H1 (cell line): ENCODE measurements around the gene RTEL1. TPM values are rescaled to one million over a fixed set of nuclear protein-coding genes. Genes with fewer than 3 reads are reported as not detected.

Experiments used
- CTCF ChIA-PET: fragments of 300-600 bp; sonication (Branson Sonifier 250); formaldehyde crosslinking; loops from one replicate; lab custom pipeline; 2021; ENCODE audit not compliant: partially characterized antibody; lab: Charles Lee
- POLR2A ChIA-PET: fragments of 300-600 bp; sonication (Branson Sonifier 250); formaldehyde crosslinking; loops from one replicate; lab custom pipeline; 2021; ENCODE audit warnings: inconsistent platforms; ENCODE audit not compliant: partially characterized antibody; lab: Charles Lee
- DNase-seq, 2 experiments: peaks; one replicate each; pipeline versions ENCODE4 v3.0.0 to v3.0.0-alpha.2; 2010 to 2022; ENCODE audit warnings: low spot score in 2 of 2, low read depth in 1 of 2, mixed read lengths in 1 of 2
- FAIRE-seq: peaks from 2 replicates; lab custom pipeline; 2011; peaks lifted over from hg19 to GRCh38; lab: Jason Lieb, UNC
- H2AFZ ChIP-seq: 2 replicates; pipeline ENCODE4 v1.8.1; 2012; ENCODE audit warnings: low read length, inconsistent platforms
- H2AK5ac ChIP-seq: 2 replicates; pipeline ENCODE4 v1.6.1; 2013; ENCODE audit warnings: low read depth, low read length
- H2BK120ac ChIP-seq: replicated peaks from 2 replicates; pipeline ENCODE3; 2013; ENCODE audit warnings: low read depth, low read length, inconsistent platforms
- H2BK12ac ChIP-seq: 2 replicates; pipeline ENCODE4 v1.6.1; 2013; ENCODE audit warnings: low read depth, low read length
- H2BK15ac ChIP-seq: 2 replicates; pipeline ENCODE4 v1.6.1; 2013; ENCODE audit warnings: low read length
- H2BK20ac ChIP-seq: 2 replicates; pipeline ENCODE4 v1.6.1; 2013; ENCODE audit warnings: low read length
- H2BK5ac ChIP-seq: 2 replicates; pipeline ENCODE4 v1.6.1; 2013; ENCODE audit warnings: low read depth, low read length
- H3K14ac ChIP-seq: 2 replicates; pipeline ENCODE4 v1.6.1; 2013; ENCODE audit warnings: inconsistent platforms; ENCODE audit not compliant: insufficient read length
- H3K18ac ChIP-seq: 2 replicates; pipeline ENCODE4 v1.6.1; 2013; ENCODE audit warnings: low read length; ENCODE audit errors: extremely low read depth
- H3K23ac ChIP-seq: 2 replicates; pipeline ENCODE4 v1.6.1; 2013; ENCODE audit warnings: inconsistent platforms; ENCODE audit not compliant: insufficient read length
- H3K23me2 ChIP-seq: 2 replicates; pipeline ENCODE4 v1.6.1; 2013; ENCODE audit warnings: low read depth, low read length
- H3K27ac ChIP-seq: 2 replicates; pipeline ENCODE4 v1.6.1; 2011; ENCODE audit warnings: low read depth, low read length, inconsistent platforms
- H3K27me3 ChIP-seq, 4 experiments: replicated peaks in 1 of 4; 1 replicate in 1 of 4; 2 replicates in 3 of 4; pipeline versions ENCODE4 v1.6.1 to v1.8.1; 2011 to 2013; ENCODE audit warnings: low read length in 3 of 4, mild to moderate bottlenecking in 3 of 4, inconsistent platforms in 2 of 4, mixed read lengths in 2 of 4, moderate library complexity in 1 of 4; ENCODE audit not compliant: control insufficient read depth in 3 of 4, insufficient read depth in 3 of 4; ENCODE audit errors: extremely low read depth in 1 of 4
- H3K36me3 ChIP-seq, 4 experiments: 2 replicates each; pipeline versions ENCODE4 v1.6.1 to v1.8.1; 2011 to 2013; ENCODE audit warnings: mild to moderate bottlenecking in 4 of 4, low read length in 3 of 4, moderate library complexity in 2 of 4, control low read depth in 1 of 4, inconsistent platforms in 1 of 4; ENCODE audit not compliant: insufficient read depth in 4 of 4, control insufficient read depth in 2 of 4
- H3K4ac ChIP-seq: replicated peaks from 2 replicates; pipeline ENCODE3; 2013; ENCODE audit warnings: low read length, low read depth, mixed read lengths, inconsistent platforms; ENCODE audit not compliant: insufficient read length
- H3K4me1 ChIP-seq, 4 experiments: replicated peaks in 1 of 4; 1 replicate in 1 of 4; 2 replicates in 3 of 4; pipeline versions ENCODE4 v1.6.1 to v1.8.1; 2011 to 2013; ENCODE audit warnings: low read length in 3 of 4, inconsistent platforms in 2 of 4, mixed read lengths in 1 of 4; ENCODE audit not compliant: insufficient read depth in 4 of 4, control insufficient read depth in 3 of 4
- H3K4me2 ChIP-seq, 2 experiments: 2 replicates each; pipeline versions ENCODE4 v1.6.1 to v1.8.1; 2011 to 2013; ENCODE audit warnings: low read depth in 2 of 2, low read length in 2 of 2, control low read depth in 1 of 2, inconsistent platforms in 1 of 2, mild to moderate bottlenecking in 1 of 2; ENCODE audit not compliant: insufficient read depth in 1 of 2
- H3K4me3 ChIP-seq, 4 experiments: fragments of 200-600, 300-600 bp in 1 of 4; sonication (generic), shearing (Covaris generic), sonication (Bioruptor Twin) in 1 of 4; 2 replicates each; pipeline versions ENCODE4 v1.5.1 to v1.8.1; 2011 to 2016; ENCODE audit warnings: low read length in 4 of 4, low read depth in 3 of 4, control low read depth in 2 of 4, inconsistent platforms in 2 of 4, mild to moderate bottlenecking in 2 of 4, mixed read lengths in 1 of 4, moderate library complexity in 1 of 4; ENCODE audit not compliant: insufficient read depth in 2 of 4; ENCODE audit errors: extremely low read depth in 1 of 4
- H3K56ac ChIP-seq: replicated peaks from 2 replicates; pipeline ENCODE3; 2013; ENCODE audit warnings: low read depth, mild to moderate bottlenecking, mixed read lengths, low read length, inconsistent platforms; ENCODE audit not compliant: insufficient read length
- H3K79me1 ChIP-seq: 2 replicates; pipeline ENCODE4 v1.6.1; 2013; ENCODE audit warnings: low read depth, low read length, control low read depth
- H3K79me2 ChIP-seq, 2 experiments: 2 replicates each; pipeline versions ENCODE4 v1.6.1 to v1.8.1; 2012 to 2013; ENCODE audit warnings: low read length in 2 of 2, mild to moderate bottlenecking in 2 of 2, inconsistent platforms in 1 of 2; ENCODE audit not compliant: insufficient read depth in 2 of 2, control insufficient read depth in 1 of 2
- H3K9ac ChIP-seq, 4 experiments: replicated peaks in 1 of 4; 1 replicate in 1 of 4; 2 replicates in 3 of 4; pipeline versions ENCODE4 v1.6.1 to v1.8.1; 2011 to 2013; ENCODE audit warnings: low read depth in 3 of 4, low read length in 3 of 4, control low read depth in 2 of 4, mild to moderate bottlenecking in 2 of 4, moderate library complexity in 2 of 4, inconsistent platforms in 1 of 4; ENCODE audit errors: extremely low read depth in 1 of 4
- H3K9me3 ChIP-seq, 2 experiments: 2 replicates each; pipeline versions ENCODE4 v1.6.1 to v1.8.1; 2012 to 2013; ENCODE audit warnings: mild to moderate bottlenecking in 2 of 2, moderate library complexity in 2 of 2, control low read depth in 1 of 2, inconsistent platforms in 1 of 2, low read depth in 1 of 2, low read length in 1 of 2, mixed read lengths in 1 of 2; ENCODE audit not compliant: insufficient read depth in 2 of 2
- H4K20me1 ChIP-seq, 2 experiments: replicated peaks in 1 of 2; 2 replicates each; pipeline versions ENCODE3 to v1.8.1; 2011 to 2013; ENCODE audit warnings: inconsistent platforms in 2 of 2, low read length in 2 of 2, mild to moderate bottlenecking in 1 of 2; ENCODE audit not compliant: insufficient read depth in 2 of 2, control insufficient read depth in 1 of 2
- H4K5ac ChIP-seq: 2 replicates; pipeline ENCODE4 v1.6.1; 2013; ENCODE audit warnings: low read length, low read depth, mixed read lengths, inconsistent platforms; ENCODE audit not compliant: insufficient read length
- H4K8ac ChIP-seq: 2 replicates; pipeline ENCODE4 v1.8.0; 2013; ENCODE audit warnings: mild to moderate bottlenecking, moderate library complexity, low read length, inconsistent platforms; ENCODE audit not compliant: insufficient read depth; ENCODE audit errors: extremely low read depth
- H4K91ac ChIP-seq: replicated peaks from 2 replicates; pipeline ENCODE3; 2013; ENCODE audit warnings: low read length, mixed read lengths, inconsistent platforms; ENCODE audit not compliant: insufficient read length
- BRCA1 ChIP-seq: IDR thresholded peaks from 2 replicates; pipeline ENCODE4 v1.6.1; 2012; ENCODE audit warnings: low read depth, low read length, improper control_type of control experiment
- CHD2 ChIP-seq: IDR thresholded peaks from 2 replicates; pipeline ENCODE4 v1.6.1; 2012; ENCODE audit warnings: low read length, improper control_type of control experiment
- JUND ChIP-seq: IDR thresholded peaks from 2 replicates; pipeline ENCODE4 v1.6.1; 2011; ENCODE audit warnings: mild to moderate bottlenecking, improper control_type of control experiment, low read length
- KDM1A ChIP-seq: fragments of 200-600, 300-600 bp; sonication (generic); IDR thresholded peaks from 2 replicates; pipeline ENCODE4 v1.7.1; 2016; ENCODE audit warnings: mild to moderate bottlenecking, low read length, borderline replicate concordance
- MAFK ChIP-seq: IDR thresholded peaks from 2 replicates; pipeline ENCODE4 v1.6.1; 2012; ENCODE audit warnings: low read depth, mild to moderate bottlenecking, improper control_type of control experiment, low read length
- PHF8 ChIP-seq: fragments of 200-600 bp; sonication (generic); conservative IDR thresholded peaks from 2 replicates; pipeline ENCODE4 v1.7.1; 2012; ENCODE audit warnings: low read depth, mild to moderate bottlenecking, inconsistent platforms, low read length, moderate library complexity
- RFX5 ChIP-seq: IDR thresholded peaks from 2 replicates; pipeline ENCODE4 v1.6.1; 2011; ENCODE audit warnings: low read depth, low read length, improper control_type of control experiment, borderline replicate concordance
- SAP30 ChIP-seq: fragments of 300-600 bp; sonication (generic); IDR thresholded peaks from 2 replicates; pipeline ENCODE4 v1.7.1; 2012; ENCODE audit warnings: low read length, moderate library complexity, mild to moderate bottlenecking, inconsistent platforms; ENCODE audit not compliant: insufficient read depth, insufficient replicate concordance
- SIX5 ChIP-seq: IDR thresholded peaks from 2 replicates; pipeline ENCODE4 v1.6.1; 2011; ENCODE audit warnings: mild to moderate bottlenecking, low read depth, low read length
- SP2 ChIP-seq: IDR thresholded peaks from 2 replicates; pipeline ENCODE4 v1.6.1; 2012; ENCODE audit warnings: mild to moderate bottlenecking, low read length, inconsistent platforms
- SP4 ChIP-seq: IDR thresholded peaks from 2 replicates; pipeline ENCODE4 v1.6.1; 2012; ENCODE audit warnings: low read length, inconsistent platforms
- WGBS, 2 experiments: shearing (Covaris generic) in 1 of 2; methylation state at CpG; one replicate each; pipeline versions ENCODE4 v1.1.6 to v1.1.7; 2013 to 2015; ENCODE audit warnings: low lambda C conversion rate in 2 of 2, mixed read lengths in 2 of 2, inconsistent platforms in 1 of 2, low coverage in 1 of 2, missing lambda C conversion rate in 1 of 2; ENCODE audit not compliant: insufficient replicate concordance in 2 of 2, insufficient coverage in 1 of 2, insufficient read length in 1 of 2; ENCODE audit errors: extremely low coverage in 1 of 2, missing lambda C conversion rate in 1 of 2; 5-methylcytosine and 5-hydroxymethylcytosine counted together
- polyA plus RNA-seq, 7 experiments: library from polyadenylated mRNA; depleted of rRNA in 3 of 7; stranded (reverse) in 5 of 7; unstranded in 2 of 7; fragments of >200 nt in 5 of 7; fragments of 200-250 nt in 2 of 7; gene quantifications; 1 replicate in 5 of 7; 2 replicates in 1 of 7; 4 replicates in 1 of 7; pipeline versions ENCODE4 v1.2.1 to v1.2.3, GENCODE V29; 2011 to 2013; ENCODE audit warnings: missing spikeins in 2 of 7, mixed read lengths in 2 of 7
- total RNA-seq: library from RNA; stranded (reverse); fragmentation: NEBNext Ultra II Directional; extraction: Animal tissue kit (Norgen Biotek cat#: 25700); gene quantifications from 2 replicates; pipeline ENCODE4 v1.2.1, GENCODE V29; 2021
- TF ChIP-seq, protein P1 (sequence below): IDR thresholded peaks from 2 replicates; pipeline ENCODE4 v1.6.1; 2011; ENCODE audit warnings: low read length, improper control_type of control experiment

RTEL1 gene
- total and polyA plus RNA-seq, 2 of the 8 experiments (the other 6 are each of a cell fraction or from before 2014, with no cell fraction given): 16.2 to 37.1 TPM

DNA sequence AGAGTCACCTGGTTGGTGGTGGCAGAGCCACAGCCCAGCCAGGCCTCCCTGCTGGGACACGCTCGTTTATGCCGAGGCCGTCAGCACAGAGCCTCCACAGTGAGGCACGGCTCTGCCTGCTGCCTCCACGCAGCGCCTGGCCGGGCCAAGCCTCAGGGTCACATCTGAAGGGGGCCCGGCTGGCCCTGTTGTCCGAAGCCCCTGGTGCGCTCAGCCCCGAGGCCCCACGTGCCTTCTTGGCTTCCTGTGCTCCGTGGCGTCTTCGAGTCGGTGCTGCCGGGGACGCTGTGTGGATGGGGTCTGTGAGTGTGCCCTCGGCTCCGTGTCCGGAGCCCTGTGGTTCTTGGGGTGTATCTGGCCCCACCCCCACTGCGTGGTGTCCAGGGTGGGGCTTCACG is 28.0 kb downstream of the RTEL1 start:
- H2BK5ac ChIP-seq: peak overlapping the region; percentile 66
- 0 out of 2 replicates have a peak overlapping the region, but pooled peaks have one; percentile 3 for H4K8ac ChIP-seq
- no peak overlapping the region for H2BK120ac ChIP-seq
- H3K14ac ChIP-seq: no peak overlapping the region
- DNase-seq: no peak
- no peak overlapping the region for H2BK12ac ChIP-seq
- H2BK20ac ChIP-seq: no peak overlapping the region
- H3K79me2 ChIP-seq: no peaks in the 10 kb centered on the region
- no peak overlapping the region for H4K5ac ChIP-seq
- H3K4me2 ChIP-seq: no peak overlapping the region
- 95% methylated on average over 19 of the region's 24 CpGs; no CpG with 5 or more reads in 1 of the 2 experiments for WGBS, 2 experiments
- CTCF ChIA-PET: no interaction called here
- H3K27me3 ChIP-seq: no peaks in the 10 kb centered on the region
- TF ChIP-seq SP2 (no peak), KDM1A (no peak), SP4 (no peak), PHF8 (no peak), JUND (no peak), RFX5 (no peak), SAP30 (no peak), MAFK (no peak), CHD2 (no peak), SIX5 (no peak), BRCA1 (no peak)
- TF ChIP-seq, protein P1, sequence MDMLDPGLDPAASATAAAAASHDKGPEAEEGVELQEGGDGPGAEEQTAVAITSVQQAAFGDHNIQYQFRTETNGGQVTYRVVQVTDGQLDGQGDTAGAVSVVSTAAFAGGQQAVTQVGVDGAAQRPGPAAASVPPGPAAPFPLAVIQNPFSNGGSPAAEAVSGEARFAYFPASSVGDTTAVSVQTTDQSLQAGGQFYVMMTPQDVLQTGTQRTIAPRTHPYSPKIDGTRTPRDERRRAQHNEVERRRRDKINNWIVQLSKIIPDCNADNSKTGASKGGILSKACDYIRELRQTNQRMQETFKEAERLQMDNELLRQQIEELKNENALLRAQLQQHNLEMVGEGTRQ: no peak
- peaks cover 0 to 3% (median 0%) of the 10 kb centered on the region in 4 experiments; a peak in 1 of 8 replicates for H3K36me3 ChIP-seq
- no peak overlapping the region for H3K4me3 ChIP-seq
- no peak overlapping the region for H3K4ac ChIP-seq
- FAIRE-seq: no peak
- H3K18ac ChIP-seq: no peak overlapping the region; the same call in 1 of the 2 replicates
- H3K9ac ChIP-seq: 0 out of 7 replicates have a peak overlapping the region, but pooled peaks of 1 of the 4 experiments have one; percentile 22
- POLR2A ChIA-PET: interaction anchor here (4.3 kb wide), 1 partner anchor 12 kb away, joined by 31 read pairs; the partner anchor contains the start of gene TNFRSF6B
- no peak overlapping the region for H2AK5ac ChIP-seq
- H3K23me2 ChIP-seq: no peaks in the 10 kb centered on the region
- H4K20me1 ChIP-seq: peaks cover 0 to 6% of the 10 kb centered on the region in 2 experiments
- no peaks in the 10 kb centered on the region for H3K79me1 ChIP-seq
- no peak overlapping the region for H3K27ac ChIP-seq
- H3K9me3 ChIP-seq: no peaks in the 10 kb centered on the region
- no peak overlapping the region for H2AFZ ChIP-seq
- H3K56ac ChIP-seq: no peak overlapping the region
- H4K91ac ChIP-seq: no peak overlapping the region
- no peak overlapping the region for H3K23ac ChIP-seq
- H3K4me1 ChIP-seq: no peaks in the 10 kb centered on the region; a peak in 1 of 7 replicates
- no peak overlapping the region for H2BK15ac ChIP-seq
